ENCODE results near the gene TUBB2A. TPM values are rescaled to one million over a fixed set of nuclear protein-coding genes. Genes with fewer than 3 reads are reported as not detected.

The TUBB2A gene
- total and polyA plus RNA-seq, 2 of the 13 experiments (the other 11 are each of a cell fraction or from before 2014, with no cell fraction given) = 35.3 to 106 TPM

DNA sequence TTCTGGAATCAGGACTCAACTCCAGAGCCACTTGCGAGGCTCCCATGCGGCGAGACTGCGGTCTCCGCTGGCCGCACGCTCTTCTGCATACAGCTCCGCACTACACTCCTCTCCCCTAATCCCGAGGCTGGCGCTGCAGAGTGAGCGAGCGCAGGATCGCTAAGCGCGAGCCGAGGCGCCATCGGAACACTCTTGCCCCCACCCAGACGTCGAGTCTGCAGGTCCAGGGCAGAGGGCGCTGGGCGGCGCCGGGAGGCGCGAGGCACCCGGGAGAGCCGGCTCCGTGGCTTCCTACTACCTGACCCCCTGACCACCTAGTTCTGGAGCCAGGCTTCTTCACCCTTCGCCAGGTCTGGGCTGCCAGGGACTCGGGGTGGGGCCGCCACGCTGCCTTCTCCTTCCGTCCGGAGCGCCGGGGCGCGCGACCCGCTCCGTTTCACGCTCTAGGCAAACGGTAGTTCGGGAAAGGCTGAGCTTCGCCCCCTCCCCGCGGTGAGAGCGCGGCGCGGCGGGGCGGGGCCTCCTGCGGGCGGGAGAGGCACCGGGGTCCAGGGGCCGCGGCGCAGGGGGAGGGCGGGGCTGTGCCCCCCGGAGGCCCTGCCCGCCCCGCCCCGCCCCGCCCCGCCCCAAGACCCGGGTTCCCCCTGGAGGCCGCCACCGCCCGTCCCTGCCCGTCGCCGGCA lies 5.4 kb upstream of the TUBB2A start (continued):
- peak; percentile 74 for TF ChIP-seq HMGXB3 (CRISPR knock-in tag; IDR thresholded peaks at IDR 0.05; ENCODE audit: borderline replicate concordance)
- TF ChIP-seq HNF4G (IDR thresholded peaks at IDR 0.05; ENCODE audit: borderline replicate concordance, low read depth, low read length) = peak; percentile 12; the same call in 1 of the 2 replicates
- TF ChIP-seq HNF4G (CRISPR knock-in tag; IDR thresholded peaks at IDR 0.05; ENCODE audit: borderline replicate concordance, low read depth) = peak; percentile 77; the same call in 1 of the 2 replicates
- TF ChIP-seq, protein P1, sequence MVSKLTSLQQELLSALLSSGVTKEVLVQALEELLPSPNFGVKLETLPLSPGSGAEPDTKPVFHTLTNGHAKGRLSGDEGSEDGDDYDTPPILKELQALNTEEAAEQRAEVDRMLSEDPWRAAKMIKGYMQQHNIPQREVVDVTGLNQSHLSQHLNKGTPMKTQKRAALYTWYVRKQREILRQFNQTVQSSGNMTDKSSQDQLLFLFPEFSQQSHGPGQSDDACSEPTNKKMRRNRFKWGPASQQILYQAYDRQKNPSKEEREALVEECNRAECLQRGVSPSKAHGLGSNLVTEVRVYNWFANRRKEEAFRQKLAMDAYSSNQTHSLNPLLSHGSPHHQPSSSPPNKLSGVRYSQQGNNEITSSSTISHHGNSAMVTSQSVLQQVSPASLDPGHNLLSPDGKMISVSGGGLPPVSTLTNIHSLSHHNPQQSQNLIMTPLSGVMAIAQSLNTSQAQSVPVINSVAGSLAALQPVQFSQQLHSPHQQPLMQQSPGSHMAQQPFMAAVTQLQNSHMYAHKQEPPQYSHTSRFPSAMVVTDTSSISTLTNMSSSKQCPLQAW (CRISPR knock-in tag; IDR thresholded peaks at IDR 0.05) = peak; percentile 92
- no peak for TF ChIP-seq ARNT (IDR thresholded peaks at IDR 0.05)
- no peak for TF ChIP-seq FOXJ3 (CRISPR knock-in tag; IDR thresholded peaks at IDR 0.05; ENCODE audit: borderline replicate concordance)
- TF ChIP-seq, protein P2, sequence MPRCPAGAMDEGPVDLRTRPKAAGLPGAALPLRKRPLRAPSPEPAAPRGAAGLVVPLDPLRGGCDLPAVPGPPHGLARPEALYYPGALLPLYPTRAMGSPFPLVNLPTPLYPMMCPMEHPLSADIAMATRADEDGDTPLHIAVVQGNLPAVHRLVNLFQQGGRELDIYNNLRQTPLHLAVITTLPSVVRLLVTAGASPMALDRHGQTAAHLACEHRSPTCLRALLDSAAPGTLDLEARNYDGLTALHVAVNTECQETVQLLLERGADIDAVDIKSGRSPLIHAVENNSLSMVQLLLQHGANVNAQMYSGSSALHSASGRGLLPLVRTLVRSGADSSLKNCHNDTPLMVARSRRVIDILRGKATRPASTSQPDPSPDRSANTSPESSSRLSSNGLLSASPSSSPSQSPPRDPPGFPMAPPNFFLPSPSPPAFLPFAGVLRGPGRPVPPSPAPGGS (CRISPR knock-in tag; IDR thresholded peaks at IDR 0.05) = peak; percentile 81; the same call in 1 of the 2 replicates
- peak; percentile 44; the same call in 1 of the 2 replicates for TF ChIP-seq ETV5 (CRISPR knock-in tag; IDR thresholded peaks at IDR 0.05; ENCODE audit: borderline replicate concordance)
- TF ChIP-seq NFYB (CRISPR knock-in tag; IDR thresholded peaks at IDR 0.05) = peak; percentile 25; the same call in 1 of the 2 replicates
- no peak; the same call in 1 of the 2 replicates for TF ChIP-seq ZNF274 (CRISPR knock-in tag; IDR thresholded peaks at IDR 0.05)
- TF ChIP-seq SMAD3 (CRISPR knock-in tag; IDR thresholded peaks at IDR 0.05) = peak; percentile 48; the same call in 1 of the 2 replicates
- TF ChIP-seq USF2 (IDR thresholded peaks at IDR 0.05; ENCODE audit: low read depth, low read length) = no peak
- no peak for TF ChIP-seq USF2 (CRISPR knock-in tag; IDR thresholded peaks at IDR 0.05; ENCODE audit: borderline replicate concordance)
- TF ChIP-seq ZNF3 (CRISPR knock-in tag; IDR thresholded peaks at IDR 0.05) = 0 out of 2 replicates have a peak, but pooled peaks have one; percentile 27
- TF ChIP-seq NFKBIZ (CRISPR knock-in tag; IDR thresholded peaks at IDR 0.05) = peak; percentile 82; the same call in 1 of the 2 replicates
- TF ChIP-seq PRMT3 (CRISPR knock-in tag; IDR thresholded peaks at IDR 0.05; ENCODE audit: borderline replicate concordance, low read depth) = no peak
- 0 out of 2 replicates have a peak, but pooled peaks have one; percentile 78 for TF ChIP-seq ZBTB20 (CRISPR knock-in tag; IDR thresholded peaks at IDR 0.05; ENCODE audit: borderline replicate concordance, low read depth)
- TF ChIP-seq REL (CRISPR knock-in tag; conservative IDR thresholded peaks at IDR 0.05) = peak; percentile 87; the same call in 1 of the 2 replicates

Measured in HepG2 (cell line).